DOHH2 (cell line): ENCODE results near the gene WBP1.

Experiments
- H3F3A ChIP-seq: fragments of 200-600 bp; sonication (generic), shearing (Covaris generic); 2 replicates; pipeline ENCODE4 v1.6.0; 2016; ENCODE audit warnings: antibody characterized with exemption, mild to moderate bottlenecking; ENCODE audit not compliant: control insufficient read depth, insufficient read depth
- H3K27ac ChIP-seq: fragments of 200-600 bp; sonication (generic); 2 replicates; pipeline ENCODE4 v1.5.1; 2014; ENCODE audit warnings: low read depth, mild to moderate bottlenecking, low read length, moderate library complexity
- H3K27me3 ChIP-seq: fragments of 200-600 bp; sonication (generic); 2 replicates; pipeline ENCODE4 v1.6.1; 2014; ENCODE audit warnings: mild to moderate bottlenecking, low read length, mixed read lengths; ENCODE audit not compliant: control insufficient read depth
- H3K36me3 ChIP-seq: fragments of 200-600 bp; sonication (generic); 2 replicates; pipeline ENCODE4 v1.6.1; 2014; ENCODE audit warnings: mild to moderate bottlenecking, low read length, moderate library complexity, mixed read lengths; ENCODE audit not compliant: control insufficient read depth
- H3K4me1 ChIP-seq: fragments of 200-600 bp; sonication (generic); 2 replicates; pipeline ENCODE4 v1.6.1; 2014; ENCODE audit warnings: mild to moderate bottlenecking, low read length, mixed read lengths; ENCODE audit not compliant: control insufficient read depth
- H3K4me2 ChIP-seq: fragments of 200-600 bp; sonication (generic); 2 replicates; pipeline ENCODE4 v1.6.0; 2014; ENCODE audit warnings: mild to moderate bottlenecking, low read length, moderate library complexity
- H3K4me3 ChIP-seq: fragments of 200-600 bp; sonication (generic); 2 replicates; pipeline ENCODE4 v1.5.1; 2014; ENCODE audit warnings: mild to moderate bottlenecking, low read length, mixed read lengths
- H3K79me2 ChIP-seq: fragments of 200-600 bp; sonication (generic); 2 replicates; pipeline ENCODE4 v1.6.1; 2014; ENCODE audit warnings: mild to moderate bottlenecking, low read length, mixed read lengths; ENCODE audit not compliant: control insufficient read depth
- H3K9me2 ChIP-seq: fragments of 200-600 bp; sonication (generic); replicated peaks from 2 replicates; pipeline ENCODE4 v1.6.1; 2014; ENCODE audit warnings: mild to moderate bottlenecking, low read length, mixed read lengths; ENCODE audit not compliant: control insufficient read depth
- H3K9me3 ChIP-seq: fragments of 200-600 bp; sonication (generic); 2 replicates; pipeline ENCODE4 v1.6.1; 2014; ENCODE audit warnings: antibody characterized with exemption, low read length, mixed read lengths; ENCODE audit not compliant: control insufficient read depth, insufficient read depth
- H4K20me1 ChIP-seq: fragments of 200-600 bp; sonication (generic); 2 replicates; pipeline ENCODE4 v1.6.0; 2014; ENCODE audit warnings: low read depth, mild to moderate bottlenecking, antibody characterized with exemption, low read length, moderate library complexity; ENCODE audit not compliant: control insufficient read depth, insufficient read depth
- EZH2phosphoT487 ChIP-seq: fragments of 200-600 bp; sonication (generic); IDR thresholded peaks from 2 replicates; pipeline ENCODE4 v1.6.1; 2017; ENCODE audit warnings: borderline replicate concordance, mild to moderate bottlenecking, antibody characterized with exemption, low read length, moderate library complexity, mixed read lengths
- TF ChIP-seq, protein P1 (sequence below): fragments of 200-600 bp; sonication (generic); IDR thresholded peaks from one replicate; pipeline ENCODE4 v1.5.1; 2014; ENCODE audit warnings: antibody characterized with exemption, mild to moderate bottlenecking, low read depth, low read length; ENCODE audit not compliant: poor library complexity, severe bottlenecking

Gene WBP1

DNA sequence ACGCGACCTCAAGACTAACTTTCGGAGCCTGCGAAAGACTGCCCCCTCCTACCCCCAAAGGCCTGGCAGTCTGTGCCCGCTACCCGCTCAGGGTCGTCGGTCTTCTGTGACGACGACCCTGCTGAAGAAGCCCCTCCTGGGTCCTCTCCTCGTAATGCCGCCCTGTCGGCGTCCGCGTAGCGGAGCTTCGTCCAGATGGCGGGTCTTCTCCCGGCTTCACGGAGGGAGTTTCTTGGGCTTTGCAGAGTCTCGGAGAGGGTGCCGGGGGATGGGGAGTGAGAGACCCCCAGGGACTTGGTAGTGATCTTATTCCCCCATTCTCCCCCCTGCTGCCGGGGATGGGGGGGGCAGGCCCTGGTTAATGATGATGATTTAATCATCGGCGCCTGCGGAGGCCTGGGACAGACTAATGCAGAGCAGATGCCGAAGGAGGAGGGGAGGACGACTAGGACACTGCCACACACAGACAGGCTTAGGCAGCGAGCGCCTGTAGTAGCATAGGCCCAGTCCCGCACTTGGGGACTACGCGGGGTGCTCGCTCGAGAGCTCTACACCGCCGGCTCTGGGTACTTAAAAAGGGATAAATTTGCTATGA is 49.8 kb downstream of the WBP1 start:
- H3K9me3 ChIP-seq = no peaks in the 10 kb centered on the region
- peak overlapping the region; percentile 97 for H3K4me3 ChIP-seq
- no peak for TF ChIP-seq EZH2phosphoT487
- TF ChIP-seq, protein P1, sequence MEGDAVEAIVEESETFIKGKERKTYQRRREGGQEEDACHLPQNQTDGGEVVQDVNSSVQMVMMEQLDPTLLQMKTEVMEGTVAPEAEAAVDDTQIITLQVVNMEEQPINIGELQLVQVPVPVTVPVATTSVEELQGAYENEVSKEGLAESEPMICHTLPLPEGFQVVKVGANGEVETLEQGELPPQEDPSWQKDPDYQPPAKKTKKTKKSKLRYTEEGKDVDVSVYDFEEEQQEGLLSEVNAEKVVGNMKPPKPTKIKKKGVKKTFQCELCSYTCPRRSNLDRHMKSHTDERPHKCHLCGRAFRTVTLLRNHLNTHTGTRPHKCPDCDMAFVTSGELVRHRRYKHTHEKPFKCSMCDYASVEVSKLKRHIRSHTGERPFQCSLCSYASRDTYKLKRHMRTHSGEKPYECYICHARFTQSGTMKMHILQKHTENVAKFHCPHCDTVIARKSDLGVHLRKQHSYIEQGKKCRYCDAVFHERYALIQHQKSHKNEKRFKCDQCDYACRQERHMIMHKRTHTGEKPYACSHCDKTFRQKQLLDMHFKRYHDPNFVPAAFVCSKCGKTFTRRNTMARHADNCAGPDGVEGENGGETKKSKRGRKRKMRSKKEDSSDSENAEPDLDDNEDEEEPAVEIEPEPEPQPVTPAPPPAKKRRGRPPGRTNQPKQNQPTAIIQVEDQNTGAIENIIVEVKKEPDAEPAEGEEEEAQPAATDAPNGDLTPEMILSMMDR = no peak
- H3K27ac ChIP-seq = peak overlapping the region; percentile 86
- 0 out of 2 replicates have a peak, but pooled peaks cover 3% of the 10 kb centered on the region for H3F3A ChIP-seq
- peak overlapping the region; percentile 71 for H3K4me2 ChIP-seq
- peaks cover 14% of the 10 kb centered on the region for H3K36me3 ChIP-seq
- no peaks in the 10 kb centered on the region for H3K9me2 ChIP-seq
- H3K27me3 ChIP-seq = peaks cover 19% of the 10 kb centered on the region
- peaks cover 13% of the 10 kb centered on the region for H3K79me2 ChIP-seq
- H3K4me1 ChIP-seq = peaks cover 34% of the 10 kb centered on the region
- no peaks in the 10 kb centered on the region for H4K20me1 ChIP-seq

DNA sequence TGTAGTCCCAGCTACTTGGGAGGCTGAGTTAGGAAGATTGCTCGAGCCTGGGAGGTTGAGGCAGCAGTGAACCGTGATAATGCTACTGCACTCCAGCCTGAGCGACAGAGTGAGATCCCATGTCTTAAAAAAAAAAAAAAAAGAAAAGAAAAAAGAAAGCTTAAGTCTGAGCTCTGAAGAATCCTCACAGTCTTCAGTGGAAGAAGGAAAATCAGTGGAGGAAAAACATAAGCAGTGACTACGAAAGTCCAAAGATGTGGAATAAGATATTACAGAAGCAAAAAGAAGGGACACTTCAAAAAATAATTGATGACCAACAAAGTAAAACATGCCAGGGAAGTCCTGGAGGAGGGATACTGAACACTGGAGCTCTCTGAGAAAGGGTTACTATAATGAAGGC is 52.0 kb downstream of the WBP1 start:
- peaks cover 39% of the 10 kb centered on the region for H3K4me1 ChIP-seq
- H3K79me2 ChIP-seq = peaks cover 13% of the 10 kb centered on the region
- H3K4me2 ChIP-seq = no peak overlapping the region
- H3K27me3 ChIP-seq = peaks cover 36% of the 10 kb centered on the region
- no peak overlapping the region for H3K4me3 ChIP-seq
- no peaks in the 10 kb centered on the region for H3K9me3 ChIP-seq
- 0 out of 2 replicates have a peak, but pooled peaks cover 3% of the 10 kb centered on the region for H3F3A ChIP-seq
- no peak for TF ChIP-seq EZH2phosphoT487
- TF ChIP-seq, protein P1 = no peak
- H4K20me1 ChIP-seq = no peaks in the 10 kb centered on the region
- peaks cover 11% of the 10 kb centered on the region for H3K36me3 ChIP-seq
- no peak overlapping the region for H3K27ac ChIP-seq
- H3K9me2 ChIP-seq = no peaks in the 10 kb centered on the region
